HAP-1 (cell line): ENCODE results near the gene CIROP.

Experiments
- DNase-seq, 2 experiments: peaks; one replicate each; pipeline ENCODE4 v3.0.0-alpha.2; 2016 to 2020; ENCODE audit warnings: low spot score in 2 of 2
- H3K27me3 ChIP-seq: fragments of 250-450 bp; sonication (Bioruptor Pico); 2 replicates; pipeline ENCODE4 v1.5.1; 2020; ENCODE audit warnings: low read depth, mild to moderate bottlenecking, moderate library complexity
- H3K36me3 ChIP-seq: fragments of 250-450 bp; sonication (Bioruptor Pico); replicated peaks from 2 replicates; pipeline ENCODE4 v1.5.1; 2020; ENCODE audit warnings: mild to moderate bottlenecking
- H3K4me1 ChIP-seq: fragments of 250-450 bp; sonication (Bioruptor Pico); 2 replicates; pipeline ENCODE4 v1.5.1; 2020; ENCODE audit warnings: mild to moderate bottlenecking
- H3K4me3 ChIP-seq: fragments of 250-450 bp; sonication (Bioruptor Pico); 2 replicates; pipeline ENCODE4 v1.5.1; 2020; ENCODE audit warnings: mild to moderate bottlenecking, moderate library complexity
- H3K9me3 ChIP-seq: fragments of 250-450 bp; sonication (Bioruptor Pico); 2 replicates; pipeline ENCODE4 v1.5.1; 2020; ENCODE audit warnings: mild to moderate bottlenecking, moderate library complexity
- in situ Hi-C: fragments of 300-500 bp; cut with MboI; formaldehyde crosslinking; loops from 3 replicates; pipeline ENCODE4 v1.14.3; 2020; ENCODE audit warnings: low sequenced_read_pairs, inconsistent platforms, mixed read lengths

The CIROP gene

DNA sequence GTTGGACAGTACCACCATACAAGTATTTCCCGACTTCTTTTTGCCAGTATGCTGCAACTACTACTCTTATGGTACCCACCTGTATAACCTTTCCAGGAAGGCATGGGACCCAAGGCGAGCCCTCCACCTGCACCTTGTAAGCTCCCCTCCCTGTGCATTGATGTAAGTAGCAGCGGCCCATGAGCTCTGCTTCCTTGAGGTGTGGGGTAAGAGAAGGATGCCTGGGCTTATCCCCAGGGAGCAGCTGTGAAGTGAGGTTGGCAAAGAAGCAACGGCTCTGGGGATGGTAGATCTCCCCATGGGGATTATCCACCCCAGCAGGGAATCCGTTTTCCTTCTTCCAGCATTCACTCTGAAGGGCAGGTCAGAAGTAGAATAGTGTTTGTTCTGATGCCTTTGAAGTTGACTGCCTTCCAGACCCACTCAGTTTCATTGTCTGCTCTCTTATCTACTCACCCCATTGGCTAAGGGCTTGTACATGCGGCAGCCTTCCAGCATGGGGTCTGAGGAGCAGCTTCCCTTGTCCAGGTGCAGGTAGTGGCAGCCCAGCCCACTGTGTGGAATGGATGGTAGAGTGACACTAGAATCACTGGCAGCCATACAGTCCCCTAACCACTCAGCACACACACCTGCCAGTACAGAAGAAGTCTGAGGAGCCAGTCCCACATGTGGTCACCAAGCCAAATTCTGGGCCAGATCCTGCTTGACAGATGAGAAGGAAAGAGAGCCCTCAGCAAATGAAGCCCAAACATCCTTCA lies 3.4 kb downstream of the CIROP start:
- Histone ChIP-seq H3K27me3 (peaks cover 2% of the 10 kb centered on the region; the same call in 1 of the 2 replicates), H3K9me3 (no peaks in the 10 kb centered on the region), H3K4me3 (no peak overlapping the region), H3K4me1 (peaks cover 5% of the 10 kb centered on the region), H3K36me3 (peaks cover 18% of the 10 kb centered on the region)
- DNase-seq, result no peak
- in situ Hi-C loops, result no loop called here

DNA sequence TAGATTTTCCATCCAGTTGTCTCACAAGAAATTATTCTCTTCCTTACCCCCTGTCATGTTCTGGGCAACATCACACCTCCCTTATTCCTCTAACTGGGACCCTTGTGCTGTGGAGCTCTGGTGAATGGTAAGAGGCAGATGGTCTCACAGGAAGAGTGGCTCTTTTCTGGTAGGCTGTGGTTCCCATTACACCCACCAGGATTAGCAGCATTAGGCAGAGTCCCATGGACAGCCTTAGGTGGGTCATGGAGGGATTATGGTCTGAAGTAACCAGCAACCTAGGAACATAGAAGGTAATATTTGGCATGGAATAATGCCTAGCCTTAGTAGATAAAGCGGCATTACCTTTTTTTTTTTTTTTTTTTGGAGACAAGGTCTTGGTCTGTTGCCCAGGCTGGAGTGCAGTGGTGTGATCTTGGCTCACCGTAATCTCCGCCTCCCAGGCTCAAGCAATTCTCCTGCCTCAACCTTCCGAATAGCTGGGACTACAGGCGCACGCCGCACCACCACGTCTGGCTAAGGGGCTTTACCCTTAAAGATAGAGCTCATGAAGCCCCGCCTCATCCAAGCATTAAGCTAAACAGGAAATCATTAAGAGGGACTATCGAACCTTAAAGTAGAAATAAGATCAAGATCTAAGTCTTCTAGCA lies 5.5 kb downstream of the CIROP start:
- no peak for DNase-seq
- H3K27me3 ChIP-seq, result peaks cover 2% of the 10 kb centered on the region; the same call in 1 of the 2 replicates
- peaks cover 21% of the 10 kb centered on the region for H3K36me3 ChIP-seq
- H3K9me3 ChIP-seq, result no peaks in the 10 kb centered on the region
- peaks cover 5% of the 10 kb centered on the region for H3K4me1 ChIP-seq
- in situ Hi-C loops, result no loop called here
- no peak overlapping the region for H3K4me3 ChIP-seq

DNA sequence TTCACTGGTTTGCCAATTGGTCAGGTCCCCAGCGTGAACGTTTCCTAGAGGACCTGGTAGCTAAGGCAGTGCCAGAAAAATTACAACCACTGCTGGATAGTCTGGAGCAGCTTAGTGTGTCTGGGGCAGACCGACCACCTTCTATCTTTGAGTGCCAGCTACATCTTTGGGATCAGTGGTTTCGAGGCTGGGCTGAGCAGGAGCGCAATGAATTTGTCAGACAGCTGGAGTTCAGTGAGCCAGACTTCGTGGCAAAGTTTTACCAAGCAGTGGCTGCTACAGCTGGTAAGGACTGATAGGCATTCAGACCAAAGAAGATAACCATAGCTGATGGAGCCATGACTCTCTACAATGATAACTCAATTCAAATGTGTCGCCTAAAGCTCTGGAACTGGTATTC lies 7.0 kb downstream of the CIROP start:
- no peak for DNase-seq
- in situ Hi-C loops, result no loop called here
- Histone ChIP-seq H3K4me3 (no peak overlapping the region), H3K36me3 (peaks cover 29% of the 10 kb centered on the region), H3K9me3 (no peaks in the 10 kb centered on the region), H3K4me1 (peaks cover 14% of the 10 kb centered on the region), H3K27me3 (no peaks in the 10 kb centered on the region)

DNA sequence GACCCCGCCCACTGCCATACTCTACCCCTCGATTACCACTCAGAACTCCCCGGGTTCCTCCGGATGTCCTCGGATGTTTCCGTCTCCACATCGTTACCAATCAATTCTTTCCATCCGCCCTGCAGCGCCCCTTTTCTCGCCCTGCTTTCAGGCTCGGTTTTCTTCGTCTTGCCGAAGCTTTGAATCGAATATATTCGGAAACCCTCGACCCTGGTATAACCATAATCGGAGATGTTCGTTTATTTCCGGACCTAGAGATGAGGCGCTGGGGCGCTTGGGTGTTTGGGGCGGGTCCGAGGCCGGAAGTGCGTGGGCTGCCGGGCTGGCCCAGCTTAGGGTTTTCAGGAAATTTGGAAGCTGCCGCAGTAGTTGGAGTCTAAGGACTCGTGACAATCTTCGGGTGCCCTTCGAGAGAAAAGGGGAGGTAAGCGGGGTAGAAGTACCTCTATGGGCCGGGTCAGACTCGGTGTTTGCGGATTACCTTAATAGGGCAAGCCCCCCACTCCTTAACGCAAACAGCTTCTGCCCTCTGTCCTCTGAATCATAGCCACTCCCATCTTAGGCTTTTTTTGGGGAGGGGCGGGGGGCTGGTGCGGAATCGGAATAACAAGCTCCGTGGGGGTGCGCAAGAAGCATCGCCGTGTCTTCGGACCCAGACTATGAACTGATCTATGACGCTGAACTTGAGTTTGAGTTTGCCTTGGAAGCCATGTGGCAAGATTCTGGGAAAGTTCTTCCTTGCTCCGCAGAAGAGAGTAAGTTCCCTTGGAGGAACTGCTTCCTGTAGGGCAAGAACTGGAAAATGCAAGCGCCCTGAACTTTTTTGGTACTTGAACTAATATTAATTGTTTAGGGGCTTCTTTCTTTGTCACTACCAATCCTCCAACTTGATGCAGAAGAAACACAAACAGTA lies 9.3 kb downstream of the CIROP start, which contains the start of gene C14orf119:
Gene C14orf119, plus strand, starts transcription at position 310 of the 913 bp plus-strand sequence. CDS start 2,154 bp downstream, outside the sequence.
- Histone ChIP-seq H3K4me3 (peak within 1 kb of the TSS; percentile 98), H3K9me3 (no peaks in the 10 kb centered on the region), H3K4me1 (peaks cover 14% of the 10 kb centered on the region), H3K36me3 (peaks cover 46% of the 10 kb centered on the region), H3K27me3 (no peaks in the 10 kb centered on the region)
- in situ Hi-C loops, result no loop called here
- peak; percentile 99 for DNase-seq

DNA sequence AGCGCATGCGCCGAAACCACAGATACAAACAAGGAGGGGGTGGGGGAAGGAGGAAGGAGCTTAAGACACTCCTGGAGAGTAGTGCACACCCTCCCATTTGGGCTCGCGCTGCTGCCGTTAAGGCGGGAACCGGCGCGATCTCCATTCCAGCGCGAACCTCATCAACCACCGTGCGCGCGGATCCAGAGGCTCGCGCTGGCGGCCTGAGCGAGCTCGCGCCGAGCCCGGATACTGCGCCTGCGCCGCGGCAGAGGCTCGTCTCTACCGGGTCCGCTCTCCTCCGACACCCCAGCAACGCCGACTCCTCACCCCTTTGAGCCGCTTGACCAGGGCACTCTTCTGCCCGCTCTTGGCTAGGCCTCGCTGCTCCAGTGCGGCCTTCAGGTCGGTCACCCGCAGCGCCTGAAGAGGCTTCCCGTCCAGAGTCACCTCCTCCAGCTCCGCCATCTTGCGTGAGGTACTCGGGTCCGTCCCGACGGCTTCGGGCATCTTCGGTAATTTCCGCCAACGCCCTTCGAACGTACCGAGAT lies 10.1 kb downstream of the CIROP start, which contains the start of gene ACIN1:
Gene ACIN1, minus strand, starts transcription at position 471 of the 530 bp plus-strand sequence. Its CDS starts 24 bp downstream, at position 447.
- Histone ChIP-seq H3K36me3 (peaks cover 53% of the 10 kb centered on the region), H3K9me3 (no peaks in the 10 kb centered on the region), H3K4me3 (peak within 1 kb of the TSS; percentile 98), H3K27me3 (no peaks in the 10 kb centered on the region), H3K4me1 (peaks cover 14% of the 10 kb centered on the region)
- peak in 1 of 2 experiments; percentile 94 for DNase-seq
- in situ Hi-C loops, result no loop called here

DNA sequence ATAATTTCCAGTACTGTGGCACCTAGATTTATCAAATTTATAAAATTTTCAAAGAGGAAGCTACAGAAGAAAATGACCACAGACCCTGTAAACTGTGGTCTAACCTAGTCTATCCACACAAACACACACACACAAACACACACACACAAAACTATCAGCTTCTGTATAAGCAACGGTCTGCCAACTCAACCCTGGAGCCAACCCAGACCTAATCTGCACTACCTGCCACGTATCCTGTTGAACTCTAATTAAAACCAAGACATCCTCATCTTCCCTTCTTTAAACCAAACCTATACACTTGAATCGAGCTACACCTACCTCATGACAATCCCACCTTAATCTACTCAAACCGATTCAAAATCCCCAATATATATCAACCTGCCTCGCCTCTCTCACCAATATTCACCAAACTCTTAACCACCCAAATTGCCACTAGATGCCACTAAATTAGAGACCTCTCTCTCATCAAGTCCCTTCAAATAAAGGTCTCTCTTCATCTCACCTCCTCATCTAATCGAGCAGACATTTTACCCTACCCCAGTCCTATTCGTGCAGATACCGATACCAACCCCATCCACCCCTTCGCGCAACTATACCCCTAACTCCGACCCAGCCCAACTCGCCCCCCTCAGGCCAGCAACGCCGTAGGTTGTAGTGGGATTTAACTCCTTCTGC lies 10.7 kb downstream of the CIROP start:
- in situ Hi-C loops, result no loop called here

DNA sequence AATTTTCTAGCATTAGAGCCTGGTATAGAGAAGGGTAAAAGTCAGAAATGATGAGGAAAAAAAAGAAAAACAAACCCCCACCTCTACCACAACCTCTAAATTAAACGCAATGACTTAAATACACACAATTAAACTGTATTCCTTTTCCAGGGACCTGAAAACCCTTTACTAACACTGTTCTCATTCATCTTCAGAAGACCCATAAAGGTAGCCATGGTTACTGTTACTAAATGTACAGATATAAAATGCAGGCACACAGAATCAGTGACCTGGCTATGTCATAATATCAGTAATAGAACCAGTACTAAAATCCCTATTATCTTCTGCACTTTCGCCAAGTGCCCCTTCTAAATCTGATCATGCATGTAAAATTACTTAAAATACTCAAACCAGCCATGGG lies 11.3 kb downstream of the CIROP start:
- no peaks in the 10 kb centered on the region for H3K9me3 ChIP-seq
- no peaks in the 10 kb centered on the region for H3K27me3 ChIP-seq
- peak overlapping the region; percentile 98 for H3K4me3 ChIP-seq
- peaks cover 14% of the 10 kb centered on the region for H3K4me1 ChIP-seq
- no peak for DNase-seq
- H3K36me3 ChIP-seq, result peaks cover 60% of the 10 kb centered on the region
- in situ Hi-C loops, result no loop called here

More for the DNA sequence above, 10.7 kb downstream of the CIROP start:
- H3K9me3 ChIP-seq, result no peaks in the 10 kb centered on the region
- H3K4me3 ChIP-seq, result peak overlapping the region; percentile 98
- peaks cover 58% of the 10 kb centered on the region for H3K36me3 ChIP-seq
- peak in 1 of 2 experiments; percentile 90 for DNase-seq
- H3K27me3 ChIP-seq, result no peaks in the 10 kb centered on the region
- peaks cover 14% of the 10 kb centered on the region for H3K4me1 ChIP-seq

DNA sequence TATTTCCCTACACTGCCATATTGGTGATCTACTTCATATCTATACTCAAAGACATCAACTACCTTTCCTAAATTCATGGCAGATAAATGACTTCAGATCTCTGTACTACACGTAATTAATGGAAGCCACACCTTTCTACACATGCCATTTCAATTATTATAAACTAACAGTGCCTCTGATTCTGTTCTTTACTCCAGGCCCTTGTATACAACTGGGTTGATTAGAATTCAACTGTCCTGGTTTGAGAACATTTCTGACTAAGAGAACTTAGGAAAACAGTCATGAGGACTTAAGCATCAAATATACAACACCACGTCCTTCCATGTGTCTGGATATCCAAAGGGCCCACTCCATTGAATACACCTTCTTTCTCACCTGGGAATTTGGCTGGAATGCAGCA lies 11.7 kb downstream of the CIROP start:
- DNase-seq, result no peak
- in situ Hi-C loops, result no loop called here
- H3K4me1 ChIP-seq, result peaks cover 14% of the 10 kb centered on the region
- no peak overlapping the region for H3K4me3 ChIP-seq
- no peaks in the 10 kb centered on the region for H3K27me3 ChIP-seq
- no peaks in the 10 kb centered on the region for H3K9me3 ChIP-seq
- peaks cover 62% of the 10 kb centered on the region for H3K36me3 ChIP-seq

DNA sequence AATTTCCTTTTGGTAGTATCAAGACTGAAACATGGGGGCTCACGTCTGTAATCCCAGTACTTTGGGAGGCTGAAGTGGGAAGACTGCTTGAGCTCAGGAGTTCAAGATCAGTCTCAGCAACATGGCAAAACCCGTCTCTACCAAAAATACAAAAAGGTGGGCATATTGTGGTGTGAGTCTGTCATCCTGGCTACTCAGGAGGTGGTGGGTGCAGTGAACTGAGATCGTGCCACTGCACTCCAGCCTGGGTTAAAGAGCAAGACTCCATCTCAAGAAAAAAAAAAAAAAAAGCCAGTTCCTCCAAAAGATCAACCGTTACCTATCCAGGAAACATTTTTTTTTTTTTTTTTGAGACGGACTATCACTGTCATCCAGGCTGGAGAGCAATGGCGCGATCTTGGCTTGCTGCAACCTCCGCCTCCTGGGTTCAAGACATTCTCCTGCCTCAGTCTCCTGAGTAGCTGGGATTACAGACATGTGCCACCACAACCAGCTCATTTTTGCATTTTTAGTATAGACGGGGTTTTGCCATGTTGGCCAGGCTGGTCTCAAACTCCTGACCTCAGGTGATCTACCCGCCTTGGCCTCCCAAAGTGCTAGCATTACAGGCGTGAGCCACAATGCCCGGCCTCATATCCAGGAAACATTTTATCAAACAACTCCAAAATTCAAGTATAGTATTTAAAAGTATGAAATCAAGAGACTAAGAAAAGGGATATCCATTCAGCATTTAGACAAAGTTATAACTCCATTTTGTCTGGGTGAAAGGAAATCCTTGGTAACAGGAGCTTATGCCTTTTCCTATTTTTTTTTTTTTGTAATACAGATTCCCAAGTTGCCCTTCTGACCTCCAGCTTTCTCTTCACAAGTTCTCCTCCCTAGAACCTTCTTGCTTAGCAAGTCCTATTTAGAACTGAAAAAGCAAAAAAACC lies 13.2 kb downstream of the CIROP start:
- Histone ChIP-seq H3K27me3 (no peaks in the 10 kb centered on the region), H3K4me1 (peaks cover 9% of the 10 kb centered on the region), H3K9me3 (no peaks in the 10 kb centered on the region), H3K4me3 (no peak overlapping the region), H3K36me3 (peaks cover 61% of the 10 kb centered on the region)
- in situ Hi-C loops, result no loop called here
- no peak for DNase-seq

DNA sequence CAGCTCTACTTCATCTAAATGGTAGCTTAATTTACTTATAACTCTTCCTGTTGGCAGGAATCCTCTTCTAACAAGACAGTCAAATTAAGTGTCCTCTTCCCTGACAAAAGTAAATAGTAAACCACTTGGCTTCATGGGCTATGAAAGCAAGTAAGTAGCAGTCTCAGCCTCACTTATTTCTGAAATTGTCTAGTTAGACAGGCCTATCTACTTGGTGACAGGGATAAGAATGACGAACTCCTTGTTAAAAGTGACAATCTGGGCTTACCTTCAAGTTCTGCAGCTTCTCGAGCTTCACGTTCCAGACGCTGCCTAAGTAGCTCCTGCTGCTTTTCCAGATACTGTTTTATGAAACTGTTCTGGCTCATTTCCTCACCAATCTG lies 14.5 kb downstream of the CIROP start:
- Histone ChIP-seq H3K4me1 (peaks cover 9% of the 10 kb centered on the region), H3K36me3 (peaks cover 71% of the 10 kb centered on the region), H3K4me3 (no peak overlapping the region), H3K9me3 (no peaks in the 10 kb centered on the region), H3K27me3 (no peaks in the 10 kb centered on the region)
- no peak for DNase-seq
- in situ Hi-C loops, result no loop called here

DNA sequence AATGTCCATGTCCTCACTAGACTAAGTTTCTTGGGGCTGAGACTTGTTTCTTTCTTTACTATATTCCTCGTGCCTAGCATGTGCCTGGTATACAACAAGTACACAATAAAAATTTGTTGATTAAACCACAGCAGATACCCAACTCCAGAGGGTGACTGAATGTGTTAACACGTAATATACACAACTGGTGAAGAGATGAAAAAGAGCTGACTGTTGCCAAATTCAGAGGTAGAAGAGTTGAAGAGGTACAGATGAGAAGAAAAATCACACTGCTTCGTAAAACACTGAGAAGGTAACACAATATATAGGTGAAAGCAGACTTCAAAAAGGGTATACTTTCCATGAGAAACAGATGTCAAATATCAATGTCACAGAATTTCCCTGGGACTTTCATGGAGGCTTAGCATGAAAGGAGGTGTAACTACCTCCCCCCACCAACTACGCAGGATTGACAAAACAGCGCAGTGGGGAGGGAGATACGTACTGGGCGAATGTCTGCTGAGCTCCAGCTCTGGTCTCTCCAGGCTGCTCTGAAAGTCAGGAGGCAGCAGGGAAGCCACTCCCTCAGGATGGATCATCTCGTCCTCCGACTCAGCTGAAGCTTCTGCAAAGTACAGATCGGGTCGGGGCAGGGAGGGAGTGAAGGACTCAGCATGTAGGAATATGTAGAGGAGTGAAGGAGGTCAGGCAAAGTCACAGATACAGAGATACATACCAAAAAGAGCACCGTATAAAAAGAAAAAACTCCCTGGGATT lies 15.1 kb downstream of the CIROP start:
- Histone ChIP-seq H3K36me3 (peaks cover 75% of the 10 kb centered on the region), H3K27me3 (no peaks in the 10 kb centered on the region), H3K9me3 (no peaks in the 10 kb centered on the region), H3K4me3 (no peak overlapping the region), H3K4me1 (peaks cover 9% of the 10 kb centered on the region)
- in situ Hi-C loops, result no loop called here
- no peak for DNase-seq

DNA sequence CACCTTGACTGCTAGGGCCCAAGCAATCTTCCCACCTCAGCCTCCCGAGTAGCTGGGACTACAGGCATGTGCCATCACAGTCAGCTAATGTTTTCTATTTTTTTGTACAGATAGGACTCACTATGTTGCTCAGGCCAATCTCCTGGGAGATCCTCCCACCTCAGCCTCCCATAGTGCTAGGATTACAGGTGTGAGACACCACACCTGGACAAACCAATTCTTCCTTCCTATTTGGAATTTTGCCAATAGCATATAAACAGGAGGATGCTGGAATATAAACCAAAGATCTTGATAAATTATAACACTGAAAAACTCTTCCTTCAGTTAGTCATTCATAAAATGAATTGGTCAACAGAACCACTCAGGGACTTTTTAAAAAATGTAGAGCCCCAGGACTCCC lies 18.2 kb downstream of the CIROP start:
- Histone ChIP-seq H3K4me1 (no peaks in the 10 kb centered on the region), H3K36me3 (peaks cover 77% of the 10 kb centered on the region), H3K9me3 (no peaks in the 10 kb centered on the region), H3K27me3 (no peaks in the 10 kb centered on the region), H3K4me3 (no peak overlapping the region)
- DNase-seq, result no peak
- in situ Hi-C loops, result no loop called here
